Urinary bladder (tissue), 4 donors: Measurements from ENCODE around the gene MRPL51. TPM values are rescaled to one million over a fixed set of nuclear protein-coding genes. Genes with fewer than 3 reads are reported as not detected.

ENCODE experiments used
- DNase-seq: peaks from one replicate; pipeline ENCODE4 v3.0.0-alpha.2; 2015; ENCODE audit errors: extremely low spot score
- H3K27ac ChIP-seq: one replicate; pipeline ENCODE4 v1.5.1; 2013; ENCODE audit warnings: low read depth, mild to moderate bottlenecking, moderate library complexity
- H3K36me3 ChIP-seq: one replicate; pipeline ENCODE4 v1.6.1; 2013; ENCODE audit warnings: mild to moderate bottlenecking, moderate library complexity; ENCODE audit not compliant: insufficient read depth
- H3K4me1 ChIP-seq: one replicate; pipeline ENCODE4 v1.6.1; 2013; ENCODE audit warnings: mild to moderate bottlenecking, moderate library complexity; ENCODE audit not compliant: insufficient read depth
- H3K4me3 ChIP-seq: one replicate; pipeline ENCODE4 v1.5.1; 2013; ENCODE audit warnings: low read depth, low read length
- WGBS: extraction: QIAGEN DNeasy Blood & Tissue Kit; methylation state at CpG from one replicate; pipeline ENCODE4 v1.1.7; 2013; 5-methylcytosine and 5-hydroxymethylcytosine counted together
- polyA plus RNA-seq: library from polyadenylated mRNA; stranded (reverse); fragments of 200-250 nt; gene quantifications from one replicate; pipeline ENCODE4 v1.2.3, GENCODE V29; 2013
- total RNA-seq: library from RNA; depleted of rRNA; stranded (reverse); fragments of >200 nt; gene quantifications from one replicate; pipeline ENCODE4 v1.2.3, GENCODE V29; 2014
- donor health status: healthy with polysubstance abuse.
- donor health status: healthy.

MRPL51 gene
- total and polyA plus RNA-seq, 2 donors = 77.0 to 85.6 TPM

DNA sequence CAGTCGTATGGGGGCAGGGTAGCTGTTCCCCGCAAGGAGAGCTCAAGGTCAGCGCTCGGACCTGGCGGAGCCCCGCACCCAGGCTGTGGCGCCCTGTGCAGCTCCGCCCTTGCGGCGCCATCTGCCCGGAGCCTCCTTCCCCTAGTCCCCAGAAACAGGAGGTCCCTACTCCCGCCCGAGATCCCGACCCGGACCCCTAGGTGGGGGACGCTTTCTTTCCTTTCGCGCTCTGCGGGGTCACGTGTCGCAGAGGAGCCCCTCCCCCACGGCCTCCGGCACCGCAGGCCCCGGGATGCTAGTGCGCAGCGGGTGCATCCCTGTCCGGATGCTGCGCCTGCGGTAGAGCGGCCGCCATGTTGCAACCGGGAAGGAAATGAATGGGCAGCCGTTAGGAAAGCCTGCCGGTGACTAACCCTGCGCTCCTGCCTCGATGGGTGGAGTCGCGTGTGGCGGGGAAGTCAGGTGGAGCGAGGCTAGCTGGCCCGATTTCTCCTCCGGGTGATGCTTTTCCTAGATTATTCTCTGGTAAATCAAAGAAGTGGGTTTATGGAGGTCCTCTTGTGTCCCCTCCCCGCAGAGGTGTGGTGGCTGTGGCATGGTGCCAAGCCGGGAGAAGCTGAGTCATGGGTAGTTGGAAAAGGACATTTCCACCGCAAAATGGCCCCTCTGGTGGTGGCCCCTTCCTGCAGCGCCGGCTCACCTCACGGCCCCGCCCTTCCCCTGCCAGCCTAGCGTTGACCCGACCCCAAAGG, 42.1 kb upstream of the MRPL51 start:
- WGBS = under 1% methylated on average over 52 of the region's 52 CpGs
- H3K36me3 ChIP-seq = no peaks in the 10 kb centered on the region
- DNase-seq = no peak

GRCh38 chr12:6534695-6534944, 41.6 kb upstream of the MRPL51 start:
- Histone ChIP-seq H3K4me1 (no peaks in the 10 kb centered on the region), H3K36me3 (no peaks in the 10 kb centered on the region), H3K27ac (peak overlapping the region; percentile 93), H3K4me3 (peak overlapping the region; percentile 83)
- WGBS = 0% methylated on average over 23 of the region's 25 CpGs
- DNase-seq = no peak

More for the DNA sequence above, 42.1 kb upstream of the MRPL51 start:
- Histone ChIP-seq H3K4me1 (no peaks in the 10 kb centered on the region), H3K4me3 (peak overlapping the region; percentile 83), H3K27ac (peak overlapping the region; percentile 93)

DNA sequence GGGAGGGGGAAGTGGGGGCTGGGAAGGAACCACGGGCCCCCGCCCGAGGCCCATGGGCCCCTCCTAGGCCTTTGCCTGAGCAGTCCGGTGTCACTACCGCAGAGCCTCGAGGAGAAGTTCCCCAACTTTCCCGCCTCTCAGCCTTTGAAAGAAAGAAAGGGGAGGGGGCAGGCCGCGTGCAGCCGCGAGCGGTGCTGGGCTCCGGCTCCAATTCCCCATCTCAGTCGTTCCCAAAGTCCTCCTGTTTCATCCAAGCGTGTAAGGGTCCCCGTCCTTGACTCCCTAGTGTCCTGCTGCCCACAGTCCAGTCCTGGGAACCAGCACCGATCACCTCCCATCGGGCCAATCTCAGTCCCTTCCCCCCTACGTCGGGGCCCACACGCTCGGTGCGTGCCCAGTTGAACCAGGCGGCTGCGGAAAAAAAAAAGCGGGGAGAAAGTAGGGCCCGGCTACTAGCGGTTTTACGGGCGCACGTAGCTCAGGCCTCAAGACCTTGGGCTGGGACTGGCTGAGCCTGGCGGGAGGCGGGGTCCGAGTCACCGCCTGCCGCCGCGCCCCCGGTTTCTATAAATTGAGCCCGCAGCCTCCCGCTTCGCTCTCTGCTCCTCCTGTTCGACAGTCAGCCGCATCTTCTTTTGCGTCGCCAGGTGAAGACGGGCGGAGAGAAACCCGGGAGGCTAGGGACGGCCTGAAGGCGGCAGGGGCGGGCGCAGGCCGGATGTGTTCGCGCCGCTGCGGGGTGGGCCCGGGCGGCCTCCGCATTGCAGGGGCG, 41.0 kb upstream of the MRPL51 start, which contains the start of gene GAPDH:
GAPDH (plus strand) TSS at position 595 of the 772 bp plus-strand sequence. CDS start 316 bp downstream, outside the sequence.
- under 1% methylated on average over 62 of the region's 62 CpGs for WGBS
- DNase-seq = peak; percentile 96
- Histone ChIP-seq H3K27ac (peak within 1 kb of the TSS; percentile 93), H3K4me3 (peak within 1 kb of the TSS; percentile 83), H3K4me1 (no peaks in the 10 kb centered on the region), H3K36me3 (no peaks in the 10 kb centered on the region)

GRCh38 chr12:6533653-6533922, 40.5 kb upstream of the MRPL51 start:
- no peak for DNase-seq
- 0% methylated on average over 9 of the region's 9 CpGs for WGBS
- Histone ChIP-seq H3K4me1 (no peaks in the 10 kb centered on the region), H3K27ac (peak overlapping the region; percentile 86), H3K36me3 (peaks cover 2% of the 10 kb centered on the region), H3K4me3 (peak overlapping the region; percentile 83)

DNA sequence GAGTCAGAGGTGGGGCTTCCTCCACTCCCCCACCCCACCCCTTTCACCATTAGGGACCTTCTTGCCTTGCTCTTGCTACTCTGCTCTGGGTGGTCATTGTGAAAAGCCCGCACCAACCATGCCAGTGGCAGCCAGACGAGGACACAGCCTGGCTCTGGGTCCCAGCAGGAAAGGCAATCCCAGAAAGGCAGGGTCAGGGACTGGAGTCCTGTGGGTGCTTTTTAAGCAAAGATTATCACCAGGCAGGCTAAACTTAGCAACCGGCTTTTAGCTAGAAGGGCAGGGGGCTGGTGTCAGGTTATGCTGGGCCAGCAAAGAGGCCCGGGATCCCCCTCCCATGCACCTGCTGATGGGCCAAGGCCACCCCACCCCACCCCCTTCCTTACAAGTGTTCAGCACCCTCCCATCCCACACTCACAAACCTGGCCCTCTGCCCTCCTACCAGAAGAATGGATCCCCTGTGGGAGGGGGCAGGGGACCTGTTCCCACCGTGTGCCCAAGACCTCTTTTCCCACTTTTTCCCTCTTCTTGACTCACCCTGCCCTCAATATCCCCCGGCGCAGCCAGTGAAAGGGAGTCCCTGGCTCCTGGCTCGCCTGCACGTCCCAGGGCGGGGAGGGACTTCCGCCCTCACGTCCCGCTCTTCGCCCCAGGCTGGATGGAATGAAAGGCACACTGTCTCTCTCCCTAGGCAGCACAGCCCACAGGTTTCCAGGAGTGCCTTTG, 40.0 kb upstream of the MRPL51 start:
- no peak for DNase-seq
- H3K36me3 ChIP-seq = peaks cover 2% of the 10 kb centered on the region
- H3K4me1 ChIP-seq = no peaks in the 10 kb centered on the region
- WGBS = 2% methylated on average over 14 of the region's 14 CpGs
- peak overlapping the region; percentile 83 for H3K4me3 ChIP-seq
- H3K27ac ChIP-seq = peak overlapping the region; percentile 86

- peaks cover 2% of the 10 kb centered on the region for H3K36me3 ChIP-seq
- H3K4me3 ChIP-seq = no peak overlapping the region
- no peak for DNase-seq
- H3K27ac ChIP-seq = no peak overlapping the region
- H3K4me1 ChIP-seq = no peaks in the 10 kb centered on the region
- WGBS = 15% methylated on average over 20 of the region's 20 CpGs
Measured at GRCh38 chr12:6532051-6532926, 39.2 kb upstream of the MRPL51 start.

DNA sequence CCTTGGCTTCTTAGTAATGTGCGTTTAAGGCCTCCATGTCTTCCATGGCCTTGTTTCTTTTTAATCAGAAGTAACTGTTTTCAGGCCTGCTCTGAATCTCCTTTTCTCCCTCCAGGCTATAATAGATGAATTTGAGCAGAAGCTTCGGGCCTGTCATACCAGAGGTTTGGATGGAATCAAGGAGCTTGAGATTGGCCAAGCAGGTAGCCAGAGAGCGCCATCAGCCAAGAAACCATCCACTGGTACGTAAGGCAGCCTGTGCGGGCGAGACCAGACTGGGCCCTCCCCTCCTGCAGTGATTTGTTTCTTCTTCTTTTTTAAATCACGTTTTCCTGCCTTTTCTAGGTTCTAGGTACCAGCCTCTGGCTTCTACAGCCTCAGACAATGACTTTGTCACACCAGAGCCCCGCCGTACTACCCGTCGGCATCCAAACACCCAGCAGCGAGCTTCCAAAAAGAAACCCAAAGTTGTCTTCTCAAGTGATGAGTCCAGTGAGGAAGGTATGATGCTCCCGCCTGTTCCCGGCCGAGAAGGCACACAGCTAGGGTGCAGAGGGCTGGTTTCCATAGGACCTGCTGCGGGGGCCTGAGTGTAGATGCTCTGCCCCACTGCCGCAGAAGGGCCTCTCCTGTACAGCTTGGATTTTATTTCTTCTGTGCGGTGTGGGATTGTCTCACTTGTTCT, 37.7 kb upstream of the MRPL51 start:
- Histone ChIP-seq H3K4me1 (no peaks in the 10 kb centered on the region), H3K27ac (no peak overlapping the region), H3K36me3 (peaks cover 4% of the 10 kb centered on the region), H3K4me3 (no peak overlapping the region)
- WGBS = 95% methylated on average over 18 of the region's 18 CpGs
- no peak for DNase-seq

DNA sequence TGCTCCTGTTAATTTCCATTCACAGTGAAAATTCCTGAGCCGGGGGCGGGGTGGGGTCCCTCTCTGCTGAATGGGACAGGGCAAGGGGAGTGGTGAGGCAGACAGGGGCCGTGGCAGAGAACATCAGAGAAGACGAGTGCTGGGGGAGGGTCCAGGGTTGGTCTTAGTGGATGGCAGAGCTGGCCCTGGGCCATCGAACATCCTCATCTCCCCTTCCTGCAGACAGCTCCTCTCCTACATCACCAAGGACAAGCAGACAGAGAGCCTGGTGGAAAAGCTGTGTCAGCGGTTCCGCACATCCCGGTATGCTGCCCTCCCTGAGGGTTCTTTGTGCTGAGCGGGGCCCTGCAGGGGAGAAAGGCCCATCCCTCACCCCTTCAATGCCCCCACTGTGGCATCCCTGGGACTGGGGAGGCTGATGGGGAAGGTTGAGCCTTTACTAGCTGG, 36.3 kb upstream of the MRPL51 start:
- no peak overlapping the region for H3K4me3 ChIP-seq
- WGBS = 81% methylated on average over 9 of the region's 9 CpGs
- no peaks in the 10 kb centered on the region for H3K4me1 ChIP-seq
- H3K36me3 ChIP-seq = peaks cover 4% of the 10 kb centered on the region
- DNase-seq = no peak
- H3K27ac ChIP-seq = no peak overlapping the region

GRCh38 chr12:6528539-6529235, 35.6 kb upstream of the MRPL51 start:
- Histone ChIP-seq H3K4me1 (no peaks in the 10 kb centered on the region), H3K27ac (no peak overlapping the region), H3K4me3 (no peak overlapping the region), H3K36me3 (peaks cover 4% of the 10 kb centered on the region)
- DNase-seq = no peak
- WGBS = 87% methylated on average over 17 of the region's 17 CpGs

- Histone ChIP-seq H3K36me3 (peaks cover 7% of the 10 kb centered on the region), H3K4me3 (no peak overlapping the region), H3K4me1 (no peaks in the 10 kb centered on the region), H3K27ac (no peak overlapping the region)
- WGBS = 87% methylated on average over 4 of the region's 4 CpGs
- DNase-seq = no peak
Measured at GRCh38 chr12:6527711-6528110, 34.6 kb upstream of the MRPL51 start.

GRCh38 chr12:6526766-6527525, 33.9 kb upstream of the MRPL51 start:
- H3K4me1 ChIP-seq = no peaks in the 10 kb centered on the region
- 93% methylated on average over 19 of the region's 19 CpGs for WGBS
- H3K27ac ChIP-seq = no peak overlapping the region
- DNase-seq = no peak
- H3K36me3 ChIP-seq = peaks cover 9% of the 10 kb centered on the region
- no peak overlapping the region for H3K4me3 ChIP-seq

GRCh38 chr12:6526201-6526600, 33.1 kb upstream of the MRPL51 start:
- Histone ChIP-seq H3K27ac (no peak overlapping the region), H3K36me3 (peaks cover 14% of the 10 kb centered on the region), H3K4me1 (no peaks in the 10 kb centered on the region), H3K4me3 (no peak overlapping the region)
- 95% methylated on average over 7 of the region's 7 CpGs for WGBS
- DNase-seq = no peak
